AG09319 (cell line): ENCODE measurements around the gene PCSK6.

Experiments used
- DNase-seq: peaks from one replicate; pipeline ENCODE4 v3.0.0-alpha.2; 2010; ENCODE audit warnings: low read depth; ENCODE audit errors: extremely low read depth
- TF ChIP-seq, protein P1 (sequence below): IDR thresholded peaks from 2 replicates; pipeline ENCODE4 v1.5.1; 2011; ENCODE audit warnings: low read depth, mild to moderate bottlenecking, inconsistent platforms, low read length, moderate library complexity

Gene PCSK6

GRCh38 chr15:101511717-101512116 is 22.2 kb upstream of the PCSK6 start:
- DNase-seq, result no peak

DNA sequence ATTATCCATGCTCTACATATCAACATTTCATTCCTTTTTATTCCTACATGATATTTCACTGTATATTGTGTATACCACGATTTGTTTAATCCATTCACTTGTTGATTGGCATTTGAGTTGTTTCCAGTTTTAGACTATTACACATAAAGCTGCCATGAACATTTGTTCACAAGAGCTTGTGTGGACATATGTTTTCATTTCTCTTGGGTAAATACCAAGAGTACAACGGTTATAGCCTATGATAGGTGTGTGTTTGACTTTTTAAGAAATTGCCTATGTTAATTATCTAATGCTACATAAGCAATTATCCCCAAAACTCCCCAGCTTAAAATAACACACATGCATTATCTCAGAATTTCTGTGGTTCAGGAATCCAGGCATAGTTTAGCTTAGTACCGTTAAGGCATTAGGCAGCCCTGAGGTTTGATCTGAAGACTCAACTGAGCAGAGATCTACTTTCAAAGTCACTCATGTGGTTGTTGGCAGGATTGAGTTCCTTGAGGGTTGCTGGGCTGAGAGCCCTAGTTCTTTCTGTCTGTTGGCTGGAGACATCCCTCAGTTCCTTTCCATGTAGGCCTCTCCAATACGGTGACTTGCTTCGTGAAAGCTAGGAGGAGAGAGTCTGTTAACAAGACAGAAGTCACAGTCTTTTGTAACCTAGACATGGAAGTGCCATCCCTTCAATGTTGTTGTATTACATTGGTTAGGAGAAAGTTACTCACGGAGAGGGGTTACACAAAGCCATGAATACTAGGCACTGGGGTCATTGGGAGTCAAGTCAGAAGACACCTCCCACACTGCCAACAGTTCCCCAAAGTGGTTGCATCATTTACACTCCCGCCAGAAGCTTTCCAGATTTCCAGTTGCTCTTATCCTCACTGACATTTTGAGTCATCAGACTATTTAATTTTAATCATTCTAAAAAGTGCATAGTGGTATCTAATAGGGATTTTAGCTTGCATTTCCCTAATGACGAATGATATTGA is 21.0 kb upstream of the PCSK6 start:
- no peak for DNase-seq
- TF ChIP-seq, protein P1, sequence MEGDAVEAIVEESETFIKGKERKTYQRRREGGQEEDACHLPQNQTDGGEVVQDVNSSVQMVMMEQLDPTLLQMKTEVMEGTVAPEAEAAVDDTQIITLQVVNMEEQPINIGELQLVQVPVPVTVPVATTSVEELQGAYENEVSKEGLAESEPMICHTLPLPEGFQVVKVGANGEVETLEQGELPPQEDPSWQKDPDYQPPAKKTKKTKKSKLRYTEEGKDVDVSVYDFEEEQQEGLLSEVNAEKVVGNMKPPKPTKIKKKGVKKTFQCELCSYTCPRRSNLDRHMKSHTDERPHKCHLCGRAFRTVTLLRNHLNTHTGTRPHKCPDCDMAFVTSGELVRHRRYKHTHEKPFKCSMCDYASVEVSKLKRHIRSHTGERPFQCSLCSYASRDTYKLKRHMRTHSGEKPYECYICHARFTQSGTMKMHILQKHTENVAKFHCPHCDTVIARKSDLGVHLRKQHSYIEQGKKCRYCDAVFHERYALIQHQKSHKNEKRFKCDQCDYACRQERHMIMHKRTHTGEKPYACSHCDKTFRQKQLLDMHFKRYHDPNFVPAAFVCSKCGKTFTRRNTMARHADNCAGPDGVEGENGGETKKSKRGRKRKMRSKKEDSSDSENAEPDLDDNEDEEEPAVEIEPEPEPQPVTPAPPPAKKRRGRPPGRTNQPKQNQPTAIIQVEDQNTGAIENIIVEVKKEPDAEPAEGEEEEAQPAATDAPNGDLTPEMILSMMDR, result no peak

More at GRCh38 chr15:101511717-101512116, 22.2 kb upstream of the PCSK6 start:
- TF ChIP-seq, protein P1, result no peak

DNA sequence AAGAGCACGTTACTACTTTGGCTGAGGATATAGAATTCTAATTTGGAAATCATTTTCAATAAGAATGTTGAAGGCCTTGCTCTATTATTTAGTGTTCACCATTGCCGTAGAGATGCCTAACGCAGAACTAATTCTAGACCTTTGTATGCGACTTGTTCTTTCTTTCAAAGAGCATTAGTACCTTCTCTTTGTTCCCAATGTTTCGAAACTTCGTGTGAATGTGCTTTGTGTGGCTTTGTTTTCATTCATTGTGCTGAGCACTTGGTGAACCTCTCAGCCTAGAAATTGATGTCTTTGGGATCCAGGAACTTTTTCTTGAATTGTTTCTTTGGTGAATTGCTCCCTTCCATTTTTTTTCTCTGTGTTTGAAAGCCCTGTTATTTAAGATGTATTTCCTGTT is 19.8 kb upstream of the PCSK6 start:
- DNase-seq, result no peak

GRCh38 chr15:101506491-101506890 is 17.0 kb upstream of the PCSK6 start:
- TF ChIP-seq, protein P1, result no peak
- no peak for DNase-seq

More for the DNA sequence above, 19.8 kb upstream of the PCSK6 start:
- TF ChIP-seq, protein P1, result no peak

DNA sequence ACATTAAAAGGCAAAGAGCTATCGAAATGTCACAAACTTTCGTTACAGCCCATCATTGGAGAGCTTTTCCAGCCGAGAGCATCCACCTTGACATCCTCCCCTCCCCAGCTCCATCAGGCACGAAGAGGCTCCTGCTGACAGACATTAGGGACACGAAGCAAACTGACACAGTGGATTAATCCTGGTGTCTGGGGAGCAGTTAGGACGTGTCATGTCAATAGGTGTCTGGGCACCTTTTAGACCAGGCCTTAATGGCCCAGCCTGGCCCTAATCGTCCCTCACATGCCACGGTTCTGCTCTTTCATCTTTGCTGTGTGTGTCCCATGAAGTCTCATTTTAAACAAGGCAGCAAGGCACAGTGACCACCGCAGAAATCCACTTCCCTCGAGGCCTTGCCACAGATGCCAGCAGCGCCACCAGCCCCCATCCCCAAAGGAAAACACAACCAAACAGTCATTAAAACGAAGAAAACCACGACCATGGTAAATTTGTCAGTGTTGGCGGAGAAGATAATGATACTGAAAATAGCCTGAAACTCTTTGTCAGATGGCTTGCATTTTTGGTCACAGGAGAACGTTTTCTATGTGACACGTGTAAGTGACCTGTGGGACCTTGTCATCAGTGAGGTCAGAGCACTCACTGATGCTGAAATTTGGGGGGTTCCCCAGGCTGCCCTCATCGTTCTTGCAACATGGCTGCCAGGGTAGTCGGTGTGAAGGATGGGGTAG is 16.3 kb upstream of the PCSK6 start:
- no peak for DNase-seq
- TF ChIP-seq, protein P1, result no peak

DNA sequence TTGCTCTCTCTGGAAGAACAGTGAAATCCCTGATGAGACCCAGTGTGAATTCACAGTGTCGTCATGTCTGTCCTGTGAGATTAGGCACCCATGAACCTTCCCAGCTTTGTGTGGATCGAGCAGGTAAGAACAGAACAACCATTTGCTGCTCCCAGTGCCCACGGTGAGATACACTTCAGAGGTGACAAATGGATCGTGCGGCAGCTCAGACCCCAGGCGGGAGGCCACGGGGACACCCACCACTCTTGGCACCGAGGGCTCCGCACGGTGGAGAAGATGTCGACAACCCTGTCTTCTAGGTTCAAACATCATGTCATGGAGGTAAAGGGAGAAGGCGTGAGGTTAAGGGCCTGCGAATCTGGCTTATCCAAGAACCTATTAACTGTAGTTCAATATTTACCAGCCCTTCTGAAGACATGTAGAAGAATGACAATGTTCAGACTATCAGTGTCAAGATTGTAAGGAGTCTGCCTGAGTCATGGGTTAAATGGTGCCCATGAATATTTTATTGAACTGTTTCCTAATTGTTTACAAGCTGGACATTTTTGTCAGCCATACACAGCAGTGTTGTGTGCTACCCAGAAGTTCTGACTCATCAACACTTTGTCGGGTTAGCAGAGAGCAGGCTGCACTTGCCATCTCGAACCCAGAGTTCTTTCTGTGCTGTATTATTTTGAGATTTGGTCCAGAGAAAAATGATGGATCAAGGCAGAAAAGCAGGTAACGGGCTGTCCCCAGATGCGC is 15.5 kb upstream of the PCSK6 start:
- TF ChIP-seq, protein P1, result no peak
- no peak for DNase-seq
